Heart right ventricle (tissue), 16 donors: ENCODE measurements around the gene DHCR7. TPM values are rescaled to one million over a fixed set of nuclear protein-coding genes. Genes with fewer than 3 reads are reported as not detected.

Experiments used
- ATAC-seq, 8 donors: fragments of 200-7000 bp; cut with Tn5 transposase; one replicate each; pipeline ENCODE4 v1.9.1; 2020; ENCODE audit warnings: mild to moderate bottlenecking in 8 of 8, moderate library complexity in 8 of 8, moderate number of reproducible peaks in 1 of 8
- DNase-seq, 2 donors: peaks; one replicate each; pipeline ENCODE4 v3.0.0-alpha.2; 2020
- H3K27ac ChIP-seq, 10 donors: fragments of 200-600 bp; sonication (generic) in 2 of 10; one replicate each; pipeline versions ENCODE4 v1.5.0 to v1.8.0; 2020 to 2022; ENCODE audit warnings: mild to moderate bottlenecking in 3 of 10
- H3K27me3 ChIP-seq, 7 donors: fragments of 200-600 bp; one replicate each; pipeline ENCODE4 v1.8.0; 2021 to 2022; ENCODE audit warnings: mild to moderate bottlenecking in 2 of 7
- H3K36me3 ChIP-seq, 9 donors: fragments of 200-600 bp; sonication (generic) in 1 of 9; one replicate each; pipeline versions ENCODE4 v1.5.0 to v1.8.0; 2020 to 2022; ENCODE audit warnings: mild to moderate bottlenecking in 2 of 9
- H3K4me1 ChIP-seq, 9 donors: fragments of 200-600 bp; sonication (generic) in 1 of 9; one replicate each; pipeline versions ENCODE4 v1.5.0 to v1.8.0; 2020 to 2022; ENCODE audit warnings: mild to moderate bottlenecking in 4 of 9
- H3K4me3 ChIP-seq, 10 donors: fragments of 200-600 bp; sonication (generic) in 2 of 10; one replicate each; pipeline versions ENCODE4 v1.5.0 to v1.8.0; 2020 to 2022; ENCODE audit warnings: mild to moderate bottlenecking in 7 of 10, moderate library complexity in 2 of 10
- H3K9me3 ChIP-seq, 11 donors: fragments of 200-600 bp in 10 of 11; sonication (generic) in 2 of 11; one replicate each; pipeline versions ENCODE4 v1.5.0 to v1.8.0; 2013 to 2022; ENCODE audit warnings: mild to moderate bottlenecking in 2 of 11, control low read depth in 1 of 11, moderate library complexity in 1 of 11
- WGBS, 2 donors: extraction: QIAGEN DNeasy Blood & Tissue Kit; methylation state at CpG; one replicate each; pipeline ENCODE4 v1.1.7; 2013; ENCODE audit warnings: inconsistent platforms in 1 of 2; 5-methylcytosine and 5-hydroxymethylcytosine counted together
- intact Hi-C, 10 donors: fragments of 100-400 bp; cut with DNase I; formaldehyde crosslinking; loops; one replicate each; pipeline versions ENCODE4 v1.11.1 to v1.14.2; 2022
- polyA plus RNA-seq, 2 donors: library from polyadenylated mRNA; stranded (reverse); fragments of 200-250 nt; gene quantifications; one replicate each; pipeline ENCODE4 v1.2.3, GENCODE V29; 2013
- total RNA-seq, 10 donors: library from RNA; stranded (reverse); fragmentation: NEBNext Ultra II Directional in 3 of 10; extraction: Animal tissue kit (Norgen Biotek cat#: 25700) in 3 of 10; gene quantifications; one replicate each; pipeline versions ENCODE4 v1.2.1 to v1.2.4, GENCODE V29; 2021 to 2023
- TF ChIP-seq, protein P1 (sequence below), 9 donors: fragments of 200-600 bp; sonication (generic) in 2 of 9; IDR thresholded peaks; one replicate each; pipeline versions ENCODE4 v1.5.0 to v1.8.0; 2021 to 2022; ENCODE audit warnings: antibody characterized with exemption in 9 of 9, mild to moderate bottlenecking in 5 of 9, moderate library complexity in 1 of 9
- donor health status: Arrhythmogenic right ventricular cardiomyopathy.
- donor health status: ischemic (EF 13 %, LVEDD 7.1; RV severe dilation, severe dysfunction).
- donor health status: healthy with polysubstance abuse.
- donor health status: DM: no; HTN: yes; CAD: no.
- donor health status: DM: no; HTN: no; CAD: no.
- donor health status: ischemic (EF 25% LVEDD 6.9; RV normal size, moderate dysfunction).
- donor health status: ischemic (EF 25% LVEDD 5.7; RV mildly dilated, moderate dysfunction).
- donor health status: healthy.
- donor health status: DM: yes; HTN: yes; CAD: no.
- donor health status: Ischemic cardiomyopathy.
- donor health status: ischemic (EF 35%, LVEDD 5.7; RV mildly dilated, moderate dysfunction).
- donor health status: nonischemic (EF 11% LVEDD 7.7; RV severe dilation, severe dysfunction).
- donor health status: DM: yes; HTN: yes; CAD: no.
- donor health status: PGD.
- donor health status: ischemic (EF 29% LVEDD 5.4; RV normal size, mild dysfunction).
- donor health status: nonischemic (EF 23%, LVEDD 6.1; RV moderate dilation, normal function).

DHCR7 gene
- total and polyA plus RNA-seq, 12 donors = 13.5 to 49.6 (median 28.1) TPM

DNA sequence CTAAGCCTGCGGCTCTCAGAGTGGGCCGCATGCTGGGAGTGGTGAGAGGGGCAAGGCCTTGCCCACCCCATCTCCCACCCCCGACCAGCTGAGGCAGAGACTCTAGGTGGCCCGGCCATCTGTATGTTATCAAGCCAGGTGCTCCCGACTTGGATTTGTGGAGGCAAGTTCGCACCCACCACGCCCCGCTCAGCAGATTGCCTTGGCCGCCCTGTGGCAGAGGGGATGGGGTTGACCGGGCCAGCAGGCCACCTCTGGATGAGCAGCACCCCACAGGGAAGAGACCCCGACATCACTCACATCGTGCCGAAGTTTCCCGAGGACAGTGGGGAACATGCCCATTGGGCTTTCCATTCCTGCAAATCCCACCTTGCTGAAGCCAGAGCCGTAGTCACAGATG is 40.8 kb downstream of the DHCR7 start:
- no peak for ATAC-seq
- peaks cover 0 to 28% (median 4%) of the 10 kb centered on the region in 7 donors for H3K27me3 ChIP-seq
- H3K9me3 ChIP-seq = no peaks in the 10 kb centered on the region
- TF ChIP-seq, protein P1, sequence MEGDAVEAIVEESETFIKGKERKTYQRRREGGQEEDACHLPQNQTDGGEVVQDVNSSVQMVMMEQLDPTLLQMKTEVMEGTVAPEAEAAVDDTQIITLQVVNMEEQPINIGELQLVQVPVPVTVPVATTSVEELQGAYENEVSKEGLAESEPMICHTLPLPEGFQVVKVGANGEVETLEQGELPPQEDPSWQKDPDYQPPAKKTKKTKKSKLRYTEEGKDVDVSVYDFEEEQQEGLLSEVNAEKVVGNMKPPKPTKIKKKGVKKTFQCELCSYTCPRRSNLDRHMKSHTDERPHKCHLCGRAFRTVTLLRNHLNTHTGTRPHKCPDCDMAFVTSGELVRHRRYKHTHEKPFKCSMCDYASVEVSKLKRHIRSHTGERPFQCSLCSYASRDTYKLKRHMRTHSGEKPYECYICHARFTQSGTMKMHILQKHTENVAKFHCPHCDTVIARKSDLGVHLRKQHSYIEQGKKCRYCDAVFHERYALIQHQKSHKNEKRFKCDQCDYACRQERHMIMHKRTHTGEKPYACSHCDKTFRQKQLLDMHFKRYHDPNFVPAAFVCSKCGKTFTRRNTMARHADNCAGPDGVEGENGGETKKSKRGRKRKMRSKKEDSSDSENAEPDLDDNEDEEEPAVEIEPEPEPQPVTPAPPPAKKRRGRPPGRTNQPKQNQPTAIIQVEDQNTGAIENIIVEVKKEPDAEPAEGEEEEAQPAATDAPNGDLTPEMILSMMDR (IDR thresholded peaks at IDR 0.05) = no peak
- no peak overlapping the region for H3K4me3 ChIP-seq
- intact Hi-C loops = no loop called here
- DNase-seq = no peak
- 84 to 85% methylated on average over 15 of the region's 15 CpGs for WGBS, 2 donors
- no peak overlapping the region for H3K27ac ChIP-seq
- H3K4me1 ChIP-seq = no peaks in the 10 kb centered on the region
- H3K36me3 ChIP-seq = no peaks in the 10 kb centered on the region

GRCh38 chr11:71406681-71407080 is 41.5 kb downstream of the DHCR7 start:
- intact Hi-C loops = no loop called here
- TF ChIP-seq, protein P1 (IDR thresholded peaks at IDR 0.05) = no peak
- no peaks in the 10 kb centered on the region for H3K4me1 ChIP-seq
- H3K4me3 ChIP-seq = no peak overlapping the region
- H3K27ac ChIP-seq = no peak overlapping the region
- ATAC-seq = no peak
- DNase-seq = no peak
- H3K27me3 ChIP-seq = peaks cover 0 to 21% (median 0%) of the 10 kb centered on the region in 7 donors
- no peaks in the 10 kb centered on the region for H3K36me3 ChIP-seq
- no peaks in the 10 kb centered on the region for H3K9me3 ChIP-seq
- 62 to 68% methylated on average over 10 of the region's 10 CpGs for WGBS, 2 donors

- Histone ChIP-seq H3K27me3 (peaks cover 0 to 18% (median 0%) of the 10 kb centered on the region in 7 donors), H3K27ac (no peak overlapping the region), H3K9me3 (no peaks in the 10 kb centered on the region), H3K4me1 (no peaks in the 10 kb centered on the region), H3K4me3 (no peak overlapping the region), H3K36me3 (no peaks in the 10 kb centered on the region)
- intact Hi-C loops = no loop called here
- WGBS, 2 donors = 66 to 70% methylated on average over 8 of the region's 8 CpGs
- ATAC-seq (no peak), DNase-seq (no peak)
- TF ChIP-seq, protein P1 (IDR thresholded peaks at IDR 0.05) = no peak
Observed at GRCh38 chr11:71404209-71404608, 44.0 kb downstream of the DHCR7 start.

GRCh38 chr11:71402878-71403277 is 45.3 kb downstream of the DHCR7 start:
- whole genome bisulfite sequencing, 2 donors = 80% methylated on average over 15 of the region's 15 CpGs
- H3K27me3 ChIP-seq = peaks cover 0 to 18% (median 0%) of the 10 kb centered on the region in 7 donors
- no peak for ATAC-seq

More at GRCh38 chr11:71402878-71403277, 45.3 kb downstream of the DHCR7 start:
- H3K27ac ChIP-seq = no peak overlapping the region
- intact Hi-C loops = no loop called here
- H3K4me3 ChIP-seq = no peak overlapping the region
- DNase-seq = no peak
- TF ChIP-seq, protein P1 (IDR thresholded peaks at IDR 0.05) = no peak
- no peaks in the 10 kb centered on the region for H3K36me3 ChIP-seq
- H3K4me1 ChIP-seq = no peaks in the 10 kb centered on the region
- no peaks in the 10 kb centered on the region for H3K9me3 ChIP-seq
